ENCODE measurements around the gene PRLR.

DNA sequence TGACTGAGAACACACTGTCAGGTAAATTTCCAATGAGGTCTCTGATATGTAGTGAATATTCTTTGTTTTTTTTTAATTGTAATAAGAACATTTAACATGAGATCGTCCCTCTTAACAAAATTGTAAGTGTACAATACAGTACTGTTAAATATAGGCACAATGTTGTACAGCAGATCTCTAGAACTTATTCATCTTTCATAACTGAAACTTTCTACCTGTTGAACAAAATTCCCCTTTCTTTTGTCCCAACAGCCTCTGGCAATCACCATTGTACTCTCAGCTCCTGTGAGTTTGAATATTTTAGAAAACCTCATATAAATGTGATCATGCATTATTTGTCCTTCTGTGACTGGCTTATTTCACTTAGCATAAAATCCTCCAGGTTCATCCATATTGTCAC, 10.6 kb upstream of the PRLR start:
- no peak for TF ChIP-seq NRF1 (IDR thresholded peaks at IDR 0.05; ENCODE audit: low read depth, low read length)
- TF ChIP-seq, protein P1, sequence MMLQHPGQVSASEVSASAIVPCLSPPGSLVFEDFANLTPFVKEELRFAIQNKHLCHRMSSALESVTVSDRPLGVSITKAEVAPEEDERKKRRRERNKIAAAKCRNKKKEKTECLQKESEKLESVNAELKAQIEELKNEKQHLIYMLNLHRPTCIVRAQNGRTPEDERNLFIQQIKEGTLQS (IDR thresholded peaks at IDR 0.05; ENCODE audit: insufficient read depth, low read depth, low read length): no peak
